Subcutaneous abdominal adipose tissue (tissue), 5 donors: ENCODE measurements around the gene PER3.
"Not testable (repeated sequence)": the region's sequence is repeated elsewhere in the genome, so short reads cannot be mapped to it uniquely, and the experiment has no call there.

ENCODE experiments used
- H3K27ac ChIP-seq: one replicate; pipeline ENCODE4 v1.7.0; 2013; ENCODE audit warnings: low read depth, mild to moderate bottlenecking, inconsistent platforms, low read length, moderate library complexity
- H3K27me3 ChIP-seq, 5 donors: one replicate each; pipeline ENCODE4 v1.7.0; 2013; ENCODE audit warnings: low read length in 5 of 5, inconsistent platforms in 1 of 5; ENCODE audit not compliant: control insufficient read depth in 5 of 5, insufficient read depth in 4 of 5
- H3K36me3 ChIP-seq, 5 donors: one replicate each; pipeline ENCODE4 v1.7.0; 2013; ENCODE audit warnings: low read length in 5 of 5; ENCODE audit not compliant: control insufficient read depth in 5 of 5, insufficient read depth in 5 of 5
- H3K4me1 ChIP-seq, 5 donors: one replicate each; pipeline ENCODE4 v1.7.0; 2013; ENCODE audit warnings: low read length in 5 of 5, mild to moderate bottlenecking in 3 of 5, moderate library complexity in 1 of 5; ENCODE audit not compliant: control insufficient read depth in 5 of 5, insufficient read depth in 5 of 5
- H3K4me3 ChIP-seq, 5 donors: one replicate each; pipeline ENCODE4 v1.7.0; 2013; ENCODE audit warnings: low read length in 5 of 5, low read depth in 1 of 5
- H3K9ac ChIP-seq, 5 donors: one replicate each; pipeline ENCODE4 v1.7.0; 2013; ENCODE audit warnings: low read length in 5 of 5, mild to moderate bottlenecking in 4 of 5, moderate library complexity in 3 of 5
- H3K9me3 ChIP-seq, 5 donors: one replicate each; pipeline ENCODE4 v1.7.0; 2013; ENCODE audit warnings: low read length in 5 of 5; ENCODE audit not compliant: control insufficient read depth in 5 of 5
- donor health status: healthy.
- donor health status: healthy.
- donor health status: healthy.
- donor health status: healthy.
- donor health status: healthy.

PER3 gene

DNA sequence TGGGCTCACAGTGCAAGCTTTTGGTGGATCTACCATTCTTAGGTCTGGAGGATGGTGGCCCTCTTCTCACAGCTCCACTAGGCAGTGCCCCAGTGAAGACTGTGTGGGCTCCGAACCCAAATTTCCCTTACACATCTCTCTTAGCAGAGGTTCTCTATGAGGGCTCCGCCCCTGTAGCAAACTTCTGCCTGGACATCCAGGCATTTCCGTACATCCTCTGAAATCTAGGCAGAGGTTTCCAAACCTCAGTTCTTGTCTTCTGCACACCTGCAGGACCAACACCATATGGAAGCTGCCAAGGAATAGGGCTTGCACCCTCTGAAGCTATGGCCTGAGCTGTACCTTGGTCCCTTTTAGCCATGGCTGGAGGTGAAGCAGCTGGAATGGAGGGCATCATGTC is 6.9 kb downstream of the PER3 start:
- H3K36me3 ChIP-seq, result peaks cover 59 to 87% (median 78%) of the 10 kb centered on the region in 5 donors
- H3K4me1 ChIP-seq, result peaks cover 0 to 23% (median 14%) of the 10 kb centered on the region in 5 donors
- not testable (repeated sequence) for H3K9ac ChIP-seq, H3K9me3 ChIP-seq, H3K27ac ChIP-seq, H3K27me3 ChIP-seq, H3K4me3 ChIP-seq

GRCh38 chr1:7795406-7795805 is 11.3 kb downstream of the PER3 start:
- H3K9me3 ChIP-seq, result peaks cover 0 to 5% (median 2%) of the 10 kb centered on the region in 5 donors

DNA sequence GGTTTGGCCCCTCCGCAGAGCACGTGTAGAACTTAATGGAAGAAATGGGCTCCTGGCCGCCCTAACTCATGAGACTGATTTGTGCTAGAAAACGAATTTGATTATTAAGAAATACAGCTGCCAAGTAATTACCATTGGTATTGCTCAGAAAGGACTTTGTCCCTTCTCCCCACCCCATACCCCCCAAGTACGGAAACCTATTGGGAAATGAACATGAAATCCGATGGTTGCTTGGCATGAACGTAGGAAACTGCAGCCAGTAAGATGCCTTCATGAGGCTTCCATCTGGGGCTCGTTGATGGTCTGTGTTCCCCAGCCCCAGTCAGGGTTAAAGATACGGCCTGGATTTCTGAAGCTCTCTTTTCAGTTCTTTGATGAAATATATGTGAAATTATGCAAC is 21.4 kb downstream of the PER3 start:
- H3K9ac ChIP-seq, result no peak overlapping the region
- H3K27ac ChIP-seq, result no peak overlapping the region
- H3K4me1 ChIP-seq, result no peaks in the 10 kb centered on the region
- H3K36me3 ChIP-seq, result peaks cover 50 to 89% (median 86%) of the 10 kb centered on the region in 5 donors
- no peaks in the 10 kb centered on the region for H3K9me3 ChIP-seq
- no peak overlapping the region for H3K4me3 ChIP-seq
- H3K27me3 ChIP-seq, result no peaks in the 10 kb centered on the region

More at GRCh38 chr1:7795406-7795805, 11.3 kb downstream of the PER3 start:
- Histone ChIP-seq H3K36me3 (peaks cover 37 to 86% (median 76%) of the 10 kb centered on the region in 5 donors), H3K27ac (no peak overlapping the region), H3K9ac (no peak overlapping the region), H3K4me3 (no peak overlapping the region), H3K4me1 (no peaks in the 10 kb centered on the region), H3K27me3 (no peaks in the 10 kb centered on the region)

DNA sequence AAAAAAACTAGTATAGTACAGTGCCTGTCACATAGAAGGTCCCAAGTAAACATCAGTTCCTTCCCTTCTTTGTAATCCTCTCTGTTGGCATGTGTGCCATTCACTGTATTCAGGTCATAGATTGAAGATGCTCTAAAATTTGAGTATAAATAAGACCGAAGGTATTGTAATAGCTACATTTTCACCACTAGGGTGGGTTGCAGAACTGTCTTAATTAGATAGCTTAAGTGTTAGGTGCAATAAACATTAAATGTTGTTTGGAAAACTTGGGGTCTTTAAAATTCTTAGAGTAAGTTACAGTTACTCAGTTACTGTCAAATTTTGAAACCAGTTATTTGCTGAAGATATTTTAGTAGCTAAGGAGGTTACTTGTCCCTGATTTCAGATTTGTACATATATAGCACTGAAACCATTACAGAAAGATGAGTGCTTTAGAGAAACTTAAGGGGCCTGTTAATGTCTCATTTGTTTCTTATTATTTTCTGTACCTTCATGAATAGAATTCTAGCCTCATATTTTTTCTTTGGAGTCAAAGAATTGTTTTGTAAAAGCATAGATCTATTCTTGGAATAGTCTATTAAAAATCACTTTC is 24.3 kb downstream of the PER3 start:
- H3K4me3 ChIP-seq, result no peak overlapping the region
- peaks cover 0 to 4% (median 4%) of the 10 kb centered on the region in 5 donors for H3K9me3 ChIP-seq
- no peaks in the 10 kb centered on the region for H3K4me1 ChIP-seq
- no peak overlapping the region for H3K27ac ChIP-seq
- H3K36me3 ChIP-seq, result peaks cover 57 to 88% (median 88%) of the 10 kb centered on the region in 5 donors
- H3K27me3 ChIP-seq, result no peaks in the 10 kb centered on the region
- H3K9ac ChIP-seq, result no peak overlapping the region

DNA sequence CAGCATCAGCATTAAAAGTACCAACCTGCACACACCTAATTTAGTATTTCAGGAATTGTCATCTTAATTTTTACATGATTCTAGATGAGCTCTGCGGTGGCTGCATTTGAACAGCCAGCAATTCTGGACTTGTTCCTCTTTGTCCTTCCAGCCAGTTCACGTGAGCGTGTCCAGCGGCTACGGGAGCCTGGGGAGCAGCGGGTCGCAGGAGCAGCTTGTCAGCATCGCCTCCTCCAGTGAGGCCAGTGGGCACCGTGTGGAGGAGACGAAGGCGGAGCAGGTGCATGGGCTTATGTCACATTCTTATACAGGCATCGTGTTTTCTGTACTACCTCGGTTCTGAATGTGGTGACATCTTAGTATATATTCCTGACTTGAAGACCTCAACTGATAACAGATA is 25.7 kb downstream of the PER3 start:
- no peak overlapping the region for H3K9ac ChIP-seq
- H3K4me3 ChIP-seq, result no peak overlapping the region
- H3K9me3 ChIP-seq, result peaks cover 0 to 13% (median 11%) of the 10 kb centered on the region in 5 donors
- H3K36me3 ChIP-seq, result peaks cover 59 to 85% (median 84%) of the 10 kb centered on the region in 5 donors
- no peak overlapping the region for H3K27ac ChIP-seq
- H3K27me3 ChIP-seq, result no peaks in the 10 kb centered on the region
- no peaks in the 10 kb centered on the region for H3K4me1 ChIP-seq

DNA sequence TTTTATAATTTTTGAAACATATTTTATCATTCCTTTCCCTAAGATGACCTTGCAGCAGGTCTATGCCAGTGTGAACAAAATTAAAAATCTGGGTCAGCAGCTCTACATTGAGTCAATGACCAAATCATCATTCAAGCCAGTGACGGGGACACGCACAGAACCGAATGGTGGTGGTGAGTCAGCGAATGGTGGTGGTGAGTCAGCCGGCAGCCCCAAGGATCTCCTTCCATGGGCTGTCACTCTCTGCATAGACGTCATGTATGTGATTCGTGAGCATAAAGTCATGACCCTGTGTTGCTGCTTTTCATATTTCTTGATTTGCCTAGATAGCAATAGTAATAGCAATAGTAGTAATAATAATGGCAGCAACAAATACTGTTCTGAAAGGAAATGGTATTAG is 26.3 kb downstream of the PER3 start:
- Histone ChIP-seq H3K4me1 (no peaks in the 10 kb centered on the region), H3K9me3 (peaks cover 0 to 13% (median 11%) of the 10 kb centered on the region in 5 donors), H3K4me3 (no peak overlapping the region), H3K27me3 (no peaks in the 10 kb centered on the region), H3K36me3 (peaks cover 59 to 82% (median 78%) of the 10 kb centered on the region in 5 donors), H3K9ac (no peak overlapping the region), H3K27ac (no peak overlapping the region)

- H3K27ac ChIP-seq, result no peak overlapping the region
- no peaks in the 10 kb centered on the region for H3K4me1 ChIP-seq
- H3K27me3 ChIP-seq, result no peaks in the 10 kb centered on the region
- H3K4me3 ChIP-seq, result no peak overlapping the region
- H3K36me3 ChIP-seq, result peaks cover 55 to 72% (median 67%) of the 10 kb centered on the region in 5 donors
- peaks cover 0 to 13% (median 11%) of the 10 kb centered on the region in 5 donors for H3K9me3 ChIP-seq
- H3K9ac ChIP-seq, result no peak overlapping the region
Measured at GRCh38 chr1:7811476-7811875, 27.4 kb downstream of the PER3 start.

GRCh38 chr1:7813677-7814373 is 29.7 kb downstream of the PER3 start:
- H3K9me3 ChIP-seq, result peaks cover 0 to 13% (median 11%) of the 10 kb centered on the region in 5 donors
- no peak overlapping the region for H3K27ac ChIP-seq
- peaks cover 64 to 78% (median 67%) of the 10 kb centered on the region in 5 donors for H3K36me3 ChIP-seq
- no peak overlapping the region for H3K9ac ChIP-seq
- no peaks in the 10 kb centered on the region for H3K4me1 ChIP-seq
- H3K4me3 ChIP-seq, result no peak overlapping the region
- no peaks in the 10 kb centered on the region for H3K27me3 ChIP-seq

DNA sequence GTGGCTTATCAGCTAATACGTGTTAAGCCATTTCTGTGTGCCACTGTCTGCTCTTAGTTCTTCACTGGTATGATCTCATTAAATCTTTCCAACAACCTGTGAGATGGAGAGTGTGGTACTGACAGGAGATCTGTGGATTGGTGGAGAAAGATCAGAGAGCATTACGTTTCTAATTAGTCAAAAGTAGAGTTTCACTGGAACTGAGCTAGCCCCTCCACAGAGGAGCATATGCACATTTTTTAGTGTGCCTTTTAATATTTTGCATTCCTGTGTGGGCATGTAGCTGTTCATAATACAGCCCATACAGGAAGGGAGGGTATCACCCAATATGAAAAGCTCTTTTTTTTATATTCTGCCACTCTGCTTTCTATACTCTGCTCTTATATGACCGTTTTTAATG is 37.2 kb downstream of the PER3 start:
- H3K27ac ChIP-seq, result no peak overlapping the region
- no peak overlapping the region for H3K9ac ChIP-seq
- H3K4me3 ChIP-seq, result no peak overlapping the region
- H3K4me1 ChIP-seq, result no peaks in the 10 kb centered on the region
- H3K27me3 ChIP-seq, result no peaks in the 10 kb centered on the region
- no peaks in the 10 kb centered on the region for H3K9me3 ChIP-seq
- peaks cover 68 to 92% (median 78%) of the 10 kb centered on the region in 5 donors for H3K36me3 ChIP-seq

DNA sequence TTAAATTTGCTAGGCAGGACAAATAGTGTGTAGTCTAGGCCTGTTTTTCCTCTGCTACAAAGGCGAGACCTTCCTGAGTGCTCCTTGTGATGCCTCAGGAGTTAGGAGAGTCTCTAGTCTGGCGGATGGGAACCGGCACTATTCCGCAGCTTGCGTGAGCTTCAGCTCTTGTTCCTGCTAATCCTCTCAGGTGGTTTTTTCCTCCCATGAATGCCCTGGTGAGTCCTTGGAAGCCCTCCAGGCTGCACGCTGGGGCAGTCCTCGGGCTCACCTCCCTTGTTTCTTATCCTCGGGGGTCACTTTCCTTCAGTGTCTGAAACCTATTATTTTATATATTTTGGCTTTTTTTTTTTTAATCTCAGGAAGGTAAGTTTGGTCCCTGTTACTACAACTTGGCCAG is 40.6 kb downstream of the PER3 start:
- no peaks in the 10 kb centered on the region for H3K27me3 ChIP-seq

More for the DNA sequence above, 40.6 kb downstream of the PER3 start:
- Histone ChIP-seq H3K27ac (no peak overlapping the region), H3K4me1 (no peaks in the 10 kb centered on the region), H3K9ac (no peak overlapping the region), H3K9me3 (no peaks in the 10 kb centered on the region), H3K36me3 (peaks cover 61 to 96% (median 87%) of the 10 kb centered on the region in 5 donors), H3K4me3 (no peak overlapping the region)
